Mesenchymal stem cell (in vitro differentiated cells and primary cell): ENCODE results near the gene ADGRV1.
"Not testable (repeated sequence)": the region's sequence is repeated elsewhere in the genome, so short reads cannot be mapped to it uniquely, and the experiment has no call there.

Experiments used
- DNase-seq: peaks from one replicate; pipeline ENCODE4 v3.0.0-alpha.2; 2013
- H2AFZ ChIP-seq: one replicate; pipeline ENCODE4 v1.6.1; 2013; ENCODE audit warnings: low read depth, mild to moderate bottlenecking, control low read depth, inconsistent platforms, low read length, moderate library complexity
- H2AK5ac ChIP-seq: 2 replicates; pipeline ENCODE4 v1.6.1; 2013; ENCODE audit warnings: low read length, moderate library complexity, mild to moderate bottlenecking, inconsistent platforms; ENCODE audit not compliant: severe bottlenecking
- H2BK120ac ChIP-seq: one replicate; pipeline ENCODE4 v1.6.1; 2013; ENCODE audit warnings: low read depth, mild to moderate bottlenecking, inconsistent platforms, low read length, moderate library complexity
- H2BK12ac ChIP-seq, 2 experiments: one replicate each; pipeline ENCODE4 v1.6.1; 2013; ENCODE audit warnings: inconsistent platforms in 2 of 2, low read length in 2 of 2, mild to moderate bottlenecking in 2 of 2, moderate library complexity in 2 of 2, control low read depth in 1 of 2
- H2BK15ac ChIP-seq: one replicate; pipeline ENCODE4 v1.6.1; 2013; ENCODE audit warnings: mild to moderate bottlenecking, low read depth, inconsistent platforms; ENCODE audit not compliant: poor library complexity, severe bottlenecking
- H2BK5ac ChIP-seq: 2 replicates; pipeline ENCODE4 v1.6.1; 2013; ENCODE audit warnings: low read depth, mild to moderate bottlenecking, low read length, control low read depth, inconsistent platforms; ENCODE audit not compliant: poor library complexity, severe bottlenecking
- H3K14ac ChIP-seq, 2 experiments: one replicate each; pipeline ENCODE4 v1.6.1; 2013; ENCODE audit warnings: inconsistent platforms in 2 of 2, low read length in 2 of 2, control low read depth in 1 of 2, mild to moderate bottlenecking in 1 of 2, moderate library complexity in 1 of 2
- H3K18ac ChIP-seq, 2 experiments: one replicate each; pipeline ENCODE4 v1.6.1; 2013; ENCODE audit warnings: inconsistent platforms in 2 of 2, low read length in 2 of 2, control low read depth in 1 of 2, low read depth in 1 of 2, mild to moderate bottlenecking in 1 of 2
- H3K23ac ChIP-seq, 2 experiments: one replicate each; pipeline ENCODE4 v1.6.1; 2013; ENCODE audit warnings: inconsistent platforms in 2 of 2, low read length in 2 of 2, mild to moderate bottlenecking in 2 of 2, moderate library complexity in 2 of 2, control low read depth in 1 of 2
- H3K27ac ChIP-seq: 2 replicates; pipeline ENCODE4 v1.5.1; 2013; ENCODE audit warnings: mild to moderate bottlenecking, moderate library complexity, low read length, control low read depth, inconsistent platforms; ENCODE audit not compliant: poor library complexity, severe bottlenecking
- H3K27me3 ChIP-seq, 2 experiments: 2 replicates each; pipeline versions ENCODE4 v1.6.1 to v1.7.0; 2013; ENCODE audit warnings: low read length in 2 of 2, mild to moderate bottlenecking in 2 of 2, moderate library complexity in 2 of 2, control low read depth in 1 of 2, inconsistent platforms in 1 of 2; ENCODE audit not compliant: control insufficient read depth in 1 of 2, insufficient read depth in 1 of 2
- H3K36me3 ChIP-seq, 2 experiments: 2 replicates each; pipeline versions ENCODE4 v1.6.1 to v1.7.0; 2013; ENCODE audit warnings: low read length in 2 of 2, control low read depth in 1 of 2, inconsistent platforms in 1 of 2, low read depth in 1 of 2, mild to moderate bottlenecking in 1 of 2; ENCODE audit not compliant: insufficient read depth in 2 of 2, control insufficient read depth in 1 of 2
- H3K4ac ChIP-seq, 2 experiments: one replicate each; pipeline ENCODE4 v1.6.1; 2013; ENCODE audit warnings: inconsistent platforms in 2 of 2, low read length in 2 of 2, mild to moderate bottlenecking in 2 of 2, moderate library complexity in 2 of 2, control low read depth in 1 of 2, low read depth in 1 of 2
- H3K4me1 ChIP-seq: 2 replicates; pipeline ENCODE4 v1.6.1; 2013; ENCODE audit warnings: low read depth, low read length, control low read depth; ENCODE audit not compliant: control insufficient read depth, insufficient read depth
- H3K4me2 ChIP-seq: 2 replicates; pipeline ENCODE4 v1.6.1; 2013; ENCODE audit warnings: low read length, mild to moderate bottlenecking, inconsistent platforms; ENCODE audit not compliant: poor library complexity, severe bottlenecking
- H3K4me3 ChIP-seq, 2 experiments: 2 replicates each; pipeline versions ENCODE4 v1.5.1 to v1.7.0; 2013; ENCODE audit warnings: low read length in 2 of 2, mild to moderate bottlenecking in 2 of 2, control low read depth in 1 of 2, low read depth in 1 of 2; ENCODE audit not compliant: insufficient read depth in 1 of 2
- H3K79me1 ChIP-seq: replicated peaks from 2 replicates; pipeline ENCODE4 v1.6.1; 2013; ENCODE audit warnings: mild to moderate bottlenecking, control low read depth, low read length, inconsistent platforms; ENCODE audit not compliant: poor library complexity, severe bottlenecking
- H3K9ac ChIP-seq: 2 replicates; pipeline ENCODE4 v1.7.0; 2013; ENCODE audit warnings: mild to moderate bottlenecking, low read length, moderate library complexity
- H3K9me3 ChIP-seq: 2 replicates; pipeline ENCODE4 v1.7.0; 2013; ENCODE audit warnings: mild to moderate bottlenecking, low read length; ENCODE audit not compliant: control insufficient read depth
- H4K8ac ChIP-seq: one replicate; pipeline ENCODE4 v1.6.1; 2013; ENCODE audit warnings: inconsistent platforms, mild to moderate bottlenecking, low read length, moderate library complexity
- H4K91ac ChIP-seq: one replicate; pipeline ENCODE4 v1.6.1; 2013; ENCODE audit warnings: mild to moderate bottlenecking, low read length, inconsistent platforms
- WGBS: methylation state at CpG from one replicate; pipeline ENCODE4 v1.1.7; 2013; ENCODE audit warnings: mixed read lengths; 5-methylcytosine and 5-hydroxymethylcytosine counted together

ADGRV1 gene

GRCh38 chr5:91063098-91063690 lies 504.6 kb downstream of the ADGRV1 start:
- not testable (repeated sequence) for H2AK5ac ChIP-seq, H4K8ac ChIP-seq, H3K9me3 ChIP-seq, H3K4ac ChIP-seq, H2BK15ac ChIP-seq, H3K14ac ChIP-seq, H3K23ac ChIP-seq, H2BK5ac ChIP-seq, H3K27ac ChIP-seq, H2BK120ac ChIP-seq, H3K36me3 ChIP-seq, H3K18ac ChIP-seq, DNase-seq, H4K91ac ChIP-seq, H2AFZ ChIP-seq, H3K4me1 ChIP-seq, H3K4me2 ChIP-seq, H2BK12ac ChIP-seq, H3K79me1 ChIP-seq
- 97% methylated on average over 5 of the region's 9 CpGs for whole genome bisulfite sequencing
- H3K9ac ChIP-seq: peak overlapping the region; percentile 76
- peaks cover 0 to 11% of the 10 kb centered on the region in 2 experiments for H3K27me3 ChIP-seq
- H3K4me3 ChIP-seq: peak overlapping the region in 1 of 2 experiments; percentile 43

GRCh38 chr5:91065496-91065895 lies 506.9 kb downstream of the ADGRV1 start:
- Histone ChIP-seq H3K4me3 (no peak overlapping the region), H3K9me3 (no peaks in the 10 kb centered on the region), H2AK5ac (no peak overlapping the region), H3K27me3 (peaks cover 0 to 5% of the 10 kb centered on the region in 2 experiments), H3K4me2 (no peak overlapping the region), H3K9ac (no peak overlapping the region), H4K91ac (no peak overlapping the region), H3K14ac (no peak overlapping the region), H3K79me1 (no peaks in the 10 kb centered on the region), H4K8ac (no peak overlapping the region), H3K18ac (no peak overlapping the region), H2AFZ (no peak overlapping the region), H3K4me1 (no peaks in the 10 kb centered on the region), H2BK5ac (no peak overlapping the region), H2BK15ac (no peak overlapping the region), H2BK12ac (no peak overlapping the region), H3K36me3 (no peaks in the 10 kb centered on the region), H3K27ac (no peak overlapping the region), H3K4ac (no peak overlapping the region), H3K23ac (no peak overlapping the region), H2BK120ac (no peak overlapping the region)
- 98% methylated on average over 7 of the region's 7 CpGs for WGBS
- no peak for DNase-seq

- no peak overlapping the region for H3K4me2 ChIP-seq
- H3K23ac ChIP-seq: no peak overlapping the region
- H3K9me3 ChIP-seq: no peaks in the 10 kb centered on the region
- no peak for DNase-seq
- no peaks in the 10 kb centered on the region for H3K36me3 ChIP-seq
- no peak overlapping the region for H3K27ac ChIP-seq
- H3K9ac ChIP-seq: no peak overlapping the region
- no peak overlapping the region for H3K4me3 ChIP-seq
- no peak overlapping the region for H4K8ac ChIP-seq
- no peak overlapping the region for H2BK120ac ChIP-seq
- no peak overlapping the region for H3K4ac ChIP-seq
- H4K91ac ChIP-seq: no peak overlapping the region
- H2AK5ac ChIP-seq: no peak overlapping the region
- no peaks in the 10 kb centered on the region for H3K27me3 ChIP-seq
- H3K4me1 ChIP-seq: peaks cover 3% of the 10 kb centered on the region
- no peak overlapping the region for H2BK12ac ChIP-seq
- H3K18ac ChIP-seq: no peak overlapping the region
- H3K79me1 ChIP-seq: no peaks in the 10 kb centered on the region
- H3K14ac ChIP-seq: no peak overlapping the region
- no peak overlapping the region for H2BK5ac ChIP-seq
- H2AFZ ChIP-seq: no peak overlapping the region
- H2BK15ac ChIP-seq: no peak overlapping the region
- WGBS: 92% methylated on average over 2 of the region's 2 CpGs
These were observed 510.8 kb downstream of the ADGRV1 start for GRCh38 chr5:91069364-91069763.

GRCh38 chr5:91070761-91071550 lies 512.4 kb downstream of the ADGRV1 start:
- H2BK120ac ChIP-seq: no peak overlapping the region
- H2BK5ac ChIP-seq: no peak overlapping the region
- no peak overlapping the region for H2BK12ac ChIP-seq
- H2BK15ac ChIP-seq: no peak overlapping the region
- H4K8ac ChIP-seq: no peak overlapping the region
- H3K9ac ChIP-seq: no peak overlapping the region
- no peak overlapping the region for H3K4ac ChIP-seq
- no peaks in the 10 kb centered on the region for H3K9me3 ChIP-seq
- no peak overlapping the region for H3K23ac ChIP-seq
- no peak overlapping the region for H4K91ac ChIP-seq
- no peak overlapping the region for H3K27ac ChIP-seq
- H3K4me1 ChIP-seq: peaks cover 3% of the 10 kb centered on the region
- no peak overlapping the region for H2AK5ac ChIP-seq
- no peaks in the 10 kb centered on the region for H3K79me1 ChIP-seq
- no peak overlapping the region for H3K14ac ChIP-seq
- 100% methylated on average over 1 of the region's 2 CpGs for WGBS
- no peak overlapping the region for H3K4me2 ChIP-seq
- H3K36me3 ChIP-seq: no peaks in the 10 kb centered on the region
- DNase-seq: no peak
- no peak overlapping the region for H2AFZ ChIP-seq
- H3K4me3 ChIP-seq: no peak overlapping the region
- no peak overlapping the region for H3K18ac ChIP-seq
- H3K27me3 ChIP-seq: no peaks in the 10 kb centered on the region
